ENCODE results near the gene GPC6.
A peak's percentile ranks its signal among the peaks of the same experiment; 100 is the strongest.

GPC6 gene

DNA sequence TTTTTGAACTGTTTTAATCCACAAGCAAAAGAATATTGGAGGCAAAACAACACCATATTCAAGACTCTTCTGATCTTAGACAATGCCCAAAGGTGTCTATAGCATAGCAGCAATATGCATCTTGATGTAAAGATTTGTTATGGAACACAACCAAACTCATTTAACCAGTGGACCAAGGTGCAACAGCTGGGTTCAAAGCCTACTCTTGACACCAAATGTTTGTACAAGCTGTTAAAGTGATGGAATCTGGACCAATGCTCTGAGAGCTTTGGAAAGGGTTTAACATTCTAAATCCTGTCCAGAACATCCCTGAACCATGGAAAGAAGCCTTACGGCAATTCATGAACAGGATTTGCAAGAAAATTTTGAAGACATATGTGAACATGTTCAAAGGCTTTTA lies 520.0 kb downstream of the GPC6 start:
- H3K4me3 ChIP-seq, result no peak overlapping the region

DNA sequence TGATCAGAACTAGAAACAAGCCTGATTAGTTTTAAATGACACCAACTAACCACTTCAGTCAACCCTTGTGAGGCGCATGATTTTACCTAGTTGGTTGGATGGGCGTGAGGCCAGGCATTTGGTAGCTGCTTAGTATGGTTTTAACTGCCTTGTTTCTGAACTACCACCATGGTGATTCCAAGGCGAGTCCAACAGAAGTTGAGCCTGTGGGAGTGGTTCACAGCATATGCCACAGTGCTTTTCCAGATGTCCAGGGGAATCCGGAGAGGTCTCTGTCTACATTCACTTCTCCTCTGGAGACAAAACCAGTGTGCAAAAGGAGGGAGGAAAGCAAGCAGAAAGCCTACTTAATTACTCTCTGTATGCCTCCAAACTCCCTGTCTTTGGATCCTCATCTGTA lies 524.1 kb downstream of the GPC6 start:
- Histone ChIP-seq H3K4me3 (no peak overlapping the region), H3K27ac (no peak overlapping the region)

More for the DNA sequence above, 520.0 kb downstream of the GPC6 start:
- H3K27ac ChIP-seq, result no peak overlapping the region

DNA sequence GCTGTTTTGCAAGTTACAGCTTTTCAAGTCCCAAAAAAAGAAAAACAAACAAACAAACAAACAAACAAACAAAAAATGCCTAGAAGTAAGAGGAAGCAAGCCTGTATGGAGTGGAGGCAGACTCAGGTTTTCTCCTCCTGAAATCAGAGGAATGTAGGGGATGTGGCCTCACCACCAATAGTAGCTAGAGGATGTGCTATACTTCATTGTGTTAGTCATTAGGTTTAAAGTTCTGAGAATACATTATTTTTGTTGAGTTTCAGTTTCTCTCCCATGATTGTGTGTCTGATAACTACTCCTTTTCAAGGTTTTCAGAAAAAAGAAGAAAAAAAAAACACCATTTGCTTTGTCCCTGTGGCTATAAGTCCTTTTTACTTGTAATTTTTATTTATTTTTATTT lies 524.5 kb downstream of the GPC6 start:
- Histone ChIP-seq H3K27ac (no peak overlapping the region), H3K4me3 (no peak overlapping the region)

DNA sequence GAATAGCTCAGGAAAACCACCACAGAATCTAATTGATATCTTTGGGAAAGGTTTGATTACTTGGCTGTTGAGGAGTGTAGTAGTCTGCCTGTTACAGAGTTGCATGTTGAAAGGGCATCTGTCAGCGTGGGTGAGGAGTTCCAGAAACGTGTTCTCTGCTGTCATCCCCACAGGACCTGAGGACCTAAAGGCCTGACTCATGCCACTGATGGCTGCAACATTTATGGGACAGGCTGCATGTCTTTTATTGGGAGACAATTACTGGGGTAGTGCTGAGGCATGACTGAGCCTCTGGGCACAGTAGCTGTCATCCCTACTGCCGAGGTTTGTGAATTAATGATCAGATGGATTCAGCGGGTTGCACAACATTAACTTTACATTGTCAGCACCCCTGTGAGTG lies 525.9 kb downstream of the GPC6 start:
- no peak overlapping the region for H3K4me3 ChIP-seq
- H3K27ac ChIP-seq, result no peak overlapping the region

DNA sequence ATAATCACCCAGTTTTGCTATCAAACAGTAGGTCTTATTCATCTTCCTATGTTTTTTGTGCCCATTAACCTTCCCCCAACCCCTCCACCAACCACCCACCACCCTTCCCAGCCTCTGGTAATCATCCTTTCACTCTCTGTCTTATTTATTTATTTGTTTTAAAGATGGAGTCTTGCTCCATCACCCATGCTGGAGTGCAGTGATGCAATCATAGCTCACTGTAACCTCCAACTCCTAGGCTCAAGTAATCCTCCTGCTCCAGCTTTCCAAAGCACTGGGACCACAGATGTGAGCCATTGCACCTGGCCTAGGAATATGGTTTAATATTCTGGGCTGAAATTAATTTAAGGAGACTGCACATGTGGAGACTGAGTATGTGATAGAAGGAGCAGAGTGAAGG lies 527.0 kb downstream of the GPC6 start:
- H3K27ac ChIP-seq, result no peak overlapping the region
- no peak overlapping the region for H3K4me3 ChIP-seq

DNA sequence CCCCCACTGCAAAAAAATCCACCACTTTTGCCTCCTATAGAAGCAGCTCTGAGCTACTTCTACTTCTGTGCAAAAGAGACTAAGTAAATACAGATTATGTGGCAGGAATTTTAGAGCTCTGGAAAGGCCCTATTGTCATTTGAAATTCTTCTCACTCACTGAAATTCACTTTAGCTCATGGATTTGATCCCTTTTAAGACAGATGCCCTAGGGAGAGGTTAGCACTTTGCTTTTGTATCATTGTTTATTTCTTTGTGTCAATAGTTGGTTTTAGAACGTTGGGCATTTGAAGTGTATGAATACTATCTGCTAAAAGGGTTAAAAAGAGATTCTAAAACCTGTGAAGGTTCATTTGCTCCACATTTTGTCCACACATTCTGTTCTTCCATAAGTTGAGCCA lies 528.7 kb downstream of the GPC6 start:
- H3K27ac ChIP-seq, result no peak overlapping the region
- no peak overlapping the region for H3K4me3 ChIP-seq

DNA sequence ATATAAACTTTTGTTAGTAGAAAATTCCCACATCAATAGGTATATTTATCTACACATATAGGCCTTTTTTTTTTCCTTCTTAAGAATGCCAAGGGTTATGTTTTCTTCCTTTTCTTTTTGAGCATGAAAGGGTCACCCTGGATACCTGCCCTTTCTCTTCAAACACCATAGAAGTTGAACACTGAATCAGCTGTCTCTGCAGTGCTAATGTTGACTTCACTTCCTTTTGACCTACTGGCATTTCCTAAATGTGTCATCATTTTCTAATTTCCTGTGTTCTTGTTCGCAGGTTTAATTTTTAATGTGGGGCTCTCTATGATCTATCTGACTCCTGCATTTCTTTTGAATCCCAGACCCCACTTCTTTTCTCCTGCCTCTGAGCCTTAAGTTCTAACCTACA lies 532.0 kb downstream of the GPC6 start:
- Histone ChIP-seq H3K27ac (no peak overlapping the region), H3K4me3 (no peak overlapping the region)

DNA sequence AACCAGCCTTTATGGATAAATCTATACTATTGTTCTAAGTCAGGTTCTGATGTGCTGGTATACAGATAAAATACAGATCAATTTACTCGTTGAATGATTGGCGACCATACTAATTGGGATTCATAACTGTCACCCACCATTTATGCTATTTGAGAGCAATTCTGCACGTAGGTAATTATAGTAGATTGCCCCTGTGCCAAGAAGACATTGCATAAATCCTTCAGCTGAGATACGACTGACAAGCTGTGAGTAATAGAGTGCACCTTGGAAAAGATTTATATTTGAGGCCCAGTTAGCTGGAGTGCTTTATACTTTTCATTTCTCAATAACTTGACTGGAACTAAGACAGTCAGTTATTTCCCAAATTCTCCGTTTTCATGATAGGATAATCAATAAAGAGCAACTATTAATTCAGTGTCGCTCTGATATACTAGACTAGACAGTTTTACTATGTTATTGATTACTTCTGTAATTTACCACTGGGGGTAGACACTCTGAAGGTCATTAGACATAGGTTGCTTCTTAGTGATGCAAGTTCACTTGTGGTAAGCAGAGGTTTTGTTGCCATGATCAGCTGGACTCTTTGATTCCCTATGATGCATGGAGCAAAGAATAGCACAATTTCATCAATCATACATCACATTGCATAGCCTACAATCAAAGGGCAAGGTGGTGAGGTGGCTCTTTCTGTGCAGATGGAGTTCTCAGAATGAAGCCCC lies 536.3 kb downstream of the GPC6 start:
- Histone ChIP-seq H3K4me3 (no peak overlapping the region), H3K27ac (no peak overlapping the region)

DNA sequence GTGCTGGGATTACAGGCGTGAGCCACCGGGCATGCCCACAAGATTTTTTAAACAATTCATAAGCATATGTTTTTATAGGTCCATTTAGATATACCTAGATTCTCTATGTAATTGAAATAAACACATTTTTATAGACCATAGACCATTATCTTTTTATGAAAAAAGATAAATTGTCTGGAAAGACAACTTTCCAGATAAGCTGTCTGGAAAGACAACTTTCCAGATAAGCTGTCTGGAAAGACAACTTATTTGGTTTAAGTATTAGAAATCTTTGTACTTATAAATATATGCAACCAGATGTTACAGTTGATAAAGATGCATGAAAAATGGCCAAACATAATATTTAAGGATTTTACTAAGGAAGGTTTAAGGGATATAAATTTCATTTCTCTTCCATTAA lies 538.5 kb downstream of the GPC6 start:
- Histone ChIP-seq H3K27ac (no peak overlapping the region), H3K4me3 (no peak overlapping the region)

DNA sequence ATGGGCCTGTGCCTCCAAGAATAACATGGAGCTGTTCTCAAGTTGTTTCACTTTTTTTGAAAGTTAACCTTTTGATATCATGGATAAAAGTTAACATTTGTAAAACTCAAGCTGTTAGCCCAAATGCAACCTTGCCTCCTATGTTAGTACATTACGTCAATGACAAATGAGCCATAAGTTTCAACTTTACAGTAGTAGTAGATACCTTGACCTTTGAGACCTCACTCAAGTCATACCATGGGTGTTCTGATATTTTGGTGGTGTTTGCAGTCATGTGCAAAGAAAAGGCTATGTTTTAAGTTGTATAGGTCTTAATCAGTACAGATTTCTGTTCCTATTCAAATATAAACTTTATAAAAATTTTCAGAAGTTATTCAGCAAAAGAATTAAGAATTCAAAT lies 539.2 kb downstream of the GPC6 start:
- Histone ChIP-seq H3K4me3 (no peak overlapping the region), H3K27ac (no peak overlapping the region)

DNA sequence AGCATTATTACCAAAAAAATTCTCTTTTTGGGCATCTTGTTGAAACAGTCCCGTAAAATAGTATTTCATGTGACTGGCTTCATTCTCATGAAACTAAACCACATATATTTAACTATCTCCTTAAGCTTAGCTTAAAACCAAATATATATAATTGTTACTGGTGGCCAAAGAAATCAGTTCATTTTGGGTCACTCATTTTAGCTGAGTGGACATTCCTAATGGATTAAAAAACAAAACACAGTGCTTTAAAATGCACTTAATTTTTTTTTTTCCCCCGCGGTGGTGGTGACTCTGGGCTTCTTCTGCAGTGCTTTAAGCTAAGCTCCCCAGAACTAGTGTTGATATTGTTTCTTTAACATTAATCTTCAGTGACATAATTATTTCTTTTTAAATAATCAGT lies 540.1 kb downstream of the GPC6 start:
- Histone ChIP-seq H3K4me3 (no peak overlapping the region), H3K27ac (no peak overlapping the region)

DNA sequence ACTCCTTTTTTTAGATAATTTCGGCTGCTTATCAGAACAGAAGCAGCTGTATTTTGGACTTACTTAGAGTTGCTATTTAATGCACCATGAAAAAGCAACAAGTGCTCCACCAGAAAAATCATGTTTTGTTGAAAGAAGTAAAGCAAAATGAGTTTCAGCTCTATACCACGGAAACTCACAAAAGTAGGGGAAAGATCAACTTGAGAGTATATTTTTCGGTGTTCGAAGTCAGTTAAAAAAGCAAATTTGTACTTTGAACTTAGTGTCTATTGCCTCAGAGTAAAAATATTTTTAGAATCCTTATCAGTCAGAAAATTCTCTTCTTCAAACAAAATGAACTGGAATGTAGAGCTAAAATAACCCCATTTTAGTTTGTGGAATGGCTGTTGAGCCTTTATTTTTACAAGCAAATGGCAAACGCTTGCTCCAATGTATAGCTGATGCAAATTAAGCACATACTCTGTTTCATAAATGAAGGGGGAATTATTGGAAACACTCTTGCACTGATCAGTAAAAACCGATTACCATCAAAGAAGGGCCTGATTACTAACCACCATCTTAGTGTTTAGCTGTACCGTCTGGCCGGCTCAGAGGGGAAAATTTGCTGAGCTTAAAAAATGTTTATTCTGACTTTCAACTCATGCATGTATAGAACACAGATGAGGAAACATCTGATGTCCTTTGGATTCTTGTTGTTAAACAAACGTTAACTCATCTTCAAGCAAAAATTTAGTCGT lies 540.7 kb downstream of the GPC6 start:
- no peak overlapping the region for H3K4me3 ChIP-seq
- H3K27ac ChIP-seq, result no peak overlapping the region

DNA sequence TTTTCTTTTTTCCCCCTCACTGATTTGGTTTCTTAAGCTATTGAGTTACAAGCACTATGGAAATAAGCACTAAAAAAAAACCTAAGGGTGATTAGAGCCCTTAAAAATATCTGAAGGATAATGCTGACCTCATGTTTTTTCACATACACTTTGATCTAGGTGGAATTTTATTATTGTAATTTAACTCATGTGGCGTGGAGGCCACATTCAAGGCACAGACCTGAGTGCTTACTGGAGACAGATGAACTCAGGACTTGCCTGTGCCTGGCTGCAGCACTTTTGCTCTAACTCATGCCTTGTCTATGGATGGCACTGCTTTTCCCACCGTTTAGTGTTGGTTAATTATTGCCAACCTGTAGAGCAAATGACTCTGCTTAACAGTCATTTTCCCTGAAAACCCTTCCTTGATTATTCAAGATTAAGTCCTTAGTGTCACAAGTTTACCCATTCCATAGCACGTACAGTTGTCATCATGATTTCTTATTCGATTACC lies 541.4 kb downstream of the GPC6 start:
- no peak overlapping the region for H3K27ac ChIP-seq
- no peak overlapping the region for H3K4me3 ChIP-seq

DNA sequence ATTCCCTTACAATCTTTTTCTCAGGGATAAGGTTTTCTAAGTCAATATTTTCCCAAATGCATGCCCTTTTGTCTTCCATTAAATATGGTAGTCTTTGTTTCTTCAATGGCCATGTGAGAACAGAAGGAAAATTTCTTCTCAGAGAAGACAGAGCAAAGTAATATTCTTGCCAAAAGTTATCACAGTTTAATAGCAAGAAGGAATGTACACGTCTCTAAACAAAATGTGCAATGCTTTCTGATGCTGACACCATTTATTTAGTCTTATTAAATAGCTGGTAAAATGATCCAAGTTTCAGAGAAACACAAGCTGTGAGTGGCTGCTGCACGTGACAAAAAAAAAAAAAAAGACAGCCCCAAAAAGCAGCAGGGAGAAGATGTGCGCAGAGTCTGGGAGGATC lies 542.5 kb downstream of the GPC6 start:
- H3K4me3 ChIP-seq, result no peak overlapping the region
- no peak overlapping the region for H3K27ac ChIP-seq

DNA sequence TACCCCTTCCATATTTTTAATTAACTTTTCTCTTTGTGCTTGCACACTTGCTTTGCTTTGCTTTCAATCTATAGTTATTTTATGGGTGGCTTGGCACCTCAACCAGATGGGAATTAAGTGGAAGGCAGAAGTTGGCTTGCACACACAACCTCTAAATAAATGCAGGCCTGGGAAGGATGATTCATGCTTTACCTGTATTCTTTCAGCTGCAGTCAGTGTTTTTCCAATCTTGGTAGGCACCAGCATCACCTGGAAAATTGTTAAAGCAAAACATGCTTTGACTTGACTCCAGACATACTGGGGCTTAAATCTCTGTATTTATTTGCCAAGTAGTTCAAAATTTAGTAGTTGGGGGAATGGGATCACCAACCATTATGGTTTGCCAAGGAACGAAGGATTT lies 543.0 kb downstream of the GPC6 start:
- Histone ChIP-seq H3K4me3 (no peak overlapping the region), H3K27ac (no peak overlapping the region)

DNA sequence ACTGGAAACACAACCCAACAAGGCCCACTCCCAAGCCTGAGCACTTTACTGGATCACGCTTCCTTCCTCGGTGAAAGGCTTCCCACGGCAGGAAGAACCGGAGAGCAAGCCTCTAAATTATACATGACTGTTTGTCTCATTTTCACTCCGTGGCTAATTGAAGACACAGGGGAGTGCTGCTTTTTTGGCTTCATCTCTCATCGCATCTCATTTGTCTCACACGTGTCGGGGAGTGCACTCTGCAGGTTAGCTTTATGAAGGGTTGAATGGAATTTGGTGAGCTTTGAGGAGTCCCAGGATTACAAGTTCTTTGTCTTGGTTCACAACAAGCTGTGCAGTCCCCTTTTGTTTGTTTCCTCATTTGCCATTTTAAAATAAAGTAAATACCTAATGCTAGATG lies 544.6 kb downstream of the GPC6 start:
- Histone ChIP-seq H3K4me3 (no peak overlapping the region), H3K27ac (no peak overlapping the region)

DNA sequence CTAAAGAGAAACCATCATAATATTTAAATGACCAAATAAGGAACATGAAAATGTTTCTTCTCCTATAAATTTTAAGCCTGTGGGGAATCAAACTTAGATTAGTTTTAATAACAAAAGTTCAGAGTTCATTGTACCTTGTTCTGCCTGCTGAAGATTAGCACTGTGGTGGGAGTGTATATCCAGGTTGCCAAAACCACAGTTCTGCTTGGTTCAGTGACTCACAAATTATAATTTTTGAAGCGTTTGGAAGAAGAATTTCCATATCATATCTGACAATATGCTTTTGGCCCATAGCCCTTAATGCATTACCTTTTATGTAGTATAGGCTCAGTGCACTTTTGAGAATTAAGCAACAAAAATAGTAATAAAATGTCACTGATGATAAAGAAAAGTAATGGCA lies 545.2 kb downstream of the GPC6 start:
- no peak overlapping the region for H3K27ac ChIP-seq
- no peak overlapping the region for H3K4me3 ChIP-seq

DNA sequence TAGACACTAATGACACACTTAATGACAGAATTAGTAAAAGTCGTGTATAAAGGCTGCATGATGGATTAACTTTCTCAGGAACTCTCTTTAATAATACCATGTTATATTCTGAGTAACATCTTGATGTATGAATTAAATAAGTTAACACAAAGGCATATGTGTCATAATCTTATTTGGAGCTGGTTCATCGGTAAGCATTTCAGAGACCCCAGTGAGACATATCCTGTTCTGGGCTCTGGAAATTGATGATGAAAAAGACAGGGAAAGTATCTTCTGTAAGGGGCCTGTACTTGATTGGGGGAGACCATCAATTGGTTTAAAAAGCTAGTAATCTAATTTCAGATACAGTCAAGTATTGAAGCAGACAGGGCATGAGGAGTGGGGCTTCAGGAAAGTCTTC lies 547.9 kb downstream of the GPC6 start:
- no peak overlapping the region for H3K4me3 ChIP-seq
- no peak overlapping the region for H3K27ac ChIP-seq

DNA sequence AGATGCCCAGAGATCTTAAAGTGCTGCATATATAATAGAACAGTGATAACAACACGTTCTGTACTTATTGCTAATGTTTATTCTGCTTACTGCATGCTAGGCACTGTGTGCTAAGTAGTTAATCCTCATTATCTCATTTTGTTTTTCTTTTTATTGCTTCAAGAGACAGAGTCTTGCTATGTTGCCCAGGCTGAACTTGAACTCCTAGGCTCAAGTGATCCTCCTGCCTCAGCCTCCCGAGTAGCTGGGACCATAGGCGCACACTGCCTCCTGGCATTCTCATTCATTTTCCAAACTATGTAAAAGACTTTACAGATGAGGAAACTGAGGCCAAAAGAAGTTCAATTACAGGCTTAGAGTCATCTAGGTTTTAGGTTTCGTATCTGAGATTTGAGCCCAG lies 548.4 kb downstream of the GPC6 start:
- no peak overlapping the region for H3K4me3 ChIP-seq
- H3K27ac ChIP-seq, result no peak overlapping the region

DNA sequence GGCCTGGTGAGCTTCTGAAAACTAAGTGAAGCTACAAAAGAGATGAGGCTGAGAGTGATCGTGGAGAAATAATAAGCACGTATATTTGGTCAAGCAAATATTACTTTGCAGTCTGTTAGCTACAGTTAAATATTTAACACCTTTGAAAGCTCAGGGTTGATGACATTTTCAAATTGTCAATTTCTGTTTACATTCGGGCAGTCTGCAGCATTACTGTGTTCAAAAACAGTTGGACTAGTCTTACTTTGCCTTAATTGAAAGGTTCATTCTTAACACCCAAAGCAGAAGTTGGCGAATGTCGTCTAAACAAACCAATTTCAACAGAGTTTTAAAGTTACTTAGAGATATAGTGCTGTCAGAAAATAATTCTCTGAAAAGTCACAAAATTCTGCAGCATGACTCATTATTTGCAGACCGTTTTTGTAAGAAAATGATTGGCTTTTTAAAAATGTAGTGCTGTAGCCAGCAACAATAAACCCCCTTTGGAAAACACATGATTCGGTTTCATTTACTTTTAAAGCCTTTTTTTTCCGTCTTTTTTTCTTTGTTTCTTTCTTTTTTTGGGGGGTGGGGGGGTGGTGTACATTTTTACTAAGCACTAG lies 549.0 kb downstream of the GPC6 start:
- Histone ChIP-seq H3K4me3 (no peak overlapping the region), H3K27ac (peak overlapping the region in 1 of 21 experiments; percentile 17)

DNA sequence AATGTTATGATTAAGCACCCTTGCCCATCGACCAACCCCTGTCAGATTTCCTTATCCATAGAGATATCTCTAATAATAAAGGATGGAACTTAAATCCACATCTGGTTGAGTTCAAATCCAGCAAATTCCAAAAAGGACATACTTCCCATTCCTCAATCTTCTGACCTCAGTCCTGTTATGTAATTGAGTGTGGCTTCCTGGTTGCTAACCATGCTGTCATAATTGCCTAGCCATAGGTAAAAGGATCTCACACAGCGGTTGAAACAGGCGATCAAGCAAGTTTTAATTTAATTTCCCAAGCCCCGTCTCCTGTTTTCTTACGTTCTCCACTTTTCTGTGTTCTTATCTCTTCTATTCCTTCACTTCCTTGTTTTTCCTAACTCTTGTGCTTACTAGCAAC lies 550.3 kb downstream of the GPC6 start:
- Histone ChIP-seq H3K27ac (no peak overlapping the region), H3K4me3 (no peak overlapping the region)

All from skin epidermis (tissue), 12 donors.